ENCODE measurements around the gene ALDH1A3. TPM values are rescaled to one million over a fixed set of nuclear protein-coding genes. Genes with fewer than 3 reads are reported as not detected.
A peak's percentile ranks its signal among the peaks of the same experiment; 100 is the strongest.

The ALDH1A3 gene
- total RNA-seq = 10.9 TPM

- intact Hi-C loops (cut with DNase I) = no loop called here
- no peak within 1 kb of the TSS for H3K27ac ChIP-seq
- no peak for DNase-seq (ENCODE audit: low spot score in 2 of 2)
- H3K27me3 ChIP-seq = peaks cover 7% of the 10 kb centered on the region
- no peaks in the 10 kb centered on the region for H3K9me3 ChIP-seq
- no peak for TF ChIP-seq CTCF (IDR thresholded peaks at IDR 0.05)
- H3K4me3 ChIP-seq = peak within 1 kb of the TSS; percentile 62 to 66
- no peaks in the 10 kb centered on the region for H3K36me3 ChIP-seq
- H3K4me1 ChIP-seq = no peaks in the 10 kb centered on the region
These were observed at the start of gene ALDH1A3 for GRCh38 chr15:100879464-100880138. ALDH1A3 (plus strand) TSS chr15:100879831; CDS start chr15:100879908, 77 bp downstream.

- Histone ChIP-seq H3K27ac (no peak overlapping the region), H3K4me3 (no peak overlapping the region), H3K27me3 (no peaks in the 10 kb centered on the region), H3K4me1 (no peaks in the 10 kb centered on the region), H3K9me3 (no peaks in the 10 kb centered on the region), H3K36me3 (no peaks in the 10 kb centered on the region)
- DNase-seq (ENCODE audit: low spot score in 2 of 2) = no peak
- intact Hi-C loops (cut with DNase I) = no loop called here
- no peak for TF ChIP-seq CTCF (IDR thresholded peaks at IDR 0.05)
These were observed 48.2 kb upstream of the ALDH1A3 start for GRCh38 chr15:100831467-100831866.

GRCh38 chr15:100832149-100832942 is 47.3 kb upstream of the ALDH1A3 start:
- intact Hi-C loops (cut with DNase I) = no loop called here
- no peak overlapping the region for H3K27ac ChIP-seq

GRCh38 chr15:100833417-100834389 is 45.9 kb upstream of the ALDH1A3 start:
- Histone ChIP-seq H3K36me3 (no peaks in the 10 kb centered on the region), H3K27ac (no peak overlapping the region), H3K9me3 (no peaks in the 10 kb centered on the region), H3K27me3 (no peaks in the 10 kb centered on the region), H3K4me3 (no peak overlapping the region), H3K4me1 (no peaks in the 10 kb centered on the region)
- intact Hi-C loops (cut with DNase I) = no loop called here
- no peak for DNase-seq (ENCODE audit: low spot score in 2 of 2)
- no peak for TF ChIP-seq CTCF (IDR thresholded peaks at IDR 0.05)

More at GRCh38 chr15:100832149-100832942, 47.3 kb upstream of the ALDH1A3 start:
- H3K27me3 ChIP-seq = no peaks in the 10 kb centered on the region
- H3K36me3 ChIP-seq = no peaks in the 10 kb centered on the region
- no peaks in the 10 kb centered on the region for H3K9me3 ChIP-seq
- no peaks in the 10 kb centered on the region for H3K4me1 ChIP-seq
- no peak for TF ChIP-seq CTCF (IDR thresholded peaks at IDR 0.05)
- no peak overlapping the region for H3K4me3 ChIP-seq
- no peak for DNase-seq (ENCODE audit: low spot score in 2 of 2)

- H3K4me1 ChIP-seq = no peaks in the 10 kb centered on the region
- intact Hi-C loops (cut with DNase I) = no loop called here
- no peaks in the 10 kb centered on the region for H3K9me3 ChIP-seq
- H3K27me3 ChIP-seq = no peaks in the 10 kb centered on the region
- H3K27ac ChIP-seq = no peak overlapping the region
- no peak for DNase-seq (ENCODE audit: low spot score in 2 of 2)
- no peaks in the 10 kb centered on the region for H3K36me3 ChIP-seq
- TF ChIP-seq CTCF (IDR thresholded peaks at IDR 0.05) = no peak
- H3K4me3 ChIP-seq = no peak overlapping the region
These were observed 44.9 kb upstream of the ALDH1A3 start for GRCh38 chr15:100834731-100835130.

Data from ascending aorta (tissue), 2 donors.